HEK293 (cell line): Measurements from ENCODE around the gene FBXL7.

Source experiments
- CTCF ChIA-PET: fragments of 350-600 bp; formaldehyde crosslinking; extraction: SDS; loops from one replicate; lab custom pipeline; 2021; ENCODE audit warnings: antibody characterized with exemption; lab: Yijun Ruan, JAX
- POLR2A ChIA-PET: fragments of 300-600 bp; formaldehyde crosslinking; extraction: SDS; loops from one replicate; lab custom pipeline; 2020; ENCODE audit warnings: antibody characterized with exemption, inconsistent platforms; lab: Yijun Ruan, JAX
- H3K27ac ChIP-seq: fragments of 200-500 bp; sonication (Bioruptor generic); 2 replicates; pipeline ENCODE4 v1.5.1; 2014; ENCODE audit warnings: low read depth, low read length, control low read depth, inconsistent platforms; ENCODE audit errors: extremely low read depth
- H3K36me3 ChIP-seq, 2 experiments: fragments of 200-500 bp in 1 of 2; sonication (Bioruptor generic) in 1 of 2; 1 replicate in 1 of 2; 2 replicates in 1 of 2; pipeline ENCODE4 v1.5.1; 2014 to 2017; ENCODE audit warnings: inconsistent platforms in 2 of 2, low read length in 2 of 2; ENCODE audit not compliant: control insufficient read depth in 2 of 2, insufficient read depth in 1 of 2
- H3K4me1 ChIP-seq: fragments of 200-500 bp; sonication (Bioruptor generic); 2 replicates; pipeline ENCODE4 v1.5.1; 2014; ENCODE audit warnings: mild to moderate bottlenecking, low read length, inconsistent platforms; ENCODE audit not compliant: control insufficient read depth, insufficient read depth
- H3K4me3 ChIP-seq: 2 replicates; pipeline ENCODE4 v1.5.1; 2011; ENCODE audit warnings: low read depth, mild to moderate bottlenecking, control low read depth, low read length, moderate library complexity
- H3K9me3 ChIP-seq: fragments of 200-500 bp; sonication (Bioruptor generic); 2 replicates; pipeline ENCODE4 v1.5.1; 2014; ENCODE audit warnings: low read depth, low read length, inconsistent platforms; ENCODE audit not compliant: control insufficient read depth, insufficient read depth
- ATF2 ChIP-seq: fragments of 450-650 bp; formaldehyde crosslinking; IDR thresholded peaks from 2 replicates; pipeline ENCODE4 v1.5.1; 2016; ENCODE audit warnings: missing biosample characterization, missing genetic modification characterization, low read depth
- EGR2 ChIP-seq: fragments of 450-650 bp; formaldehyde crosslinking; IDR thresholded peaks from 2 replicates; pipeline ENCODE4 v1.5.1; 2016; ENCODE audit warnings: low read depth, missing biosample characterization, missing genetic modification characterization
- SP7 ChIP-seq: fragments of 450-650 bp; formaldehyde crosslinking; IDR thresholded peaks from 2 replicates; pipeline ENCODE4 v1.5.1; 2016; ENCODE audit warnings: missing biosample characterization, missing genetic modification characterization
- ZBTB11 ChIP-seq: fragments of 450-650 bp; formaldehyde crosslinking; conservative IDR thresholded peaks from 2 replicates; pipeline ENCODE4 v1.5.1; 2016; ENCODE audit warnings: low read depth, missing biosample characterization, missing genetic modification characterization
- ZNF24 ChIP-seq: fragments of 450-650 bp; formaldehyde crosslinking; IDR thresholded peaks from 2 replicates; pipeline ENCODE4 v1.5.1; 2016; ENCODE audit warnings: missing biosample characterization, missing genetic modification characterization
- ZNF292 ChIP-seq: fragments of 450-650 bp; formaldehyde crosslinking; IDR thresholded peaks from 2 replicates; pipeline ENCODE4 v1.5.1; 2016; ENCODE audit warnings: low read depth, missing biosample characterization, missing genetic modification characterization, borderline replicate concordance
- ZNF394 ChIP-seq: fragments of 450-650 bp; formaldehyde crosslinking; IDR thresholded peaks from 2 replicates; pipeline ENCODE4 v1.5.1; 2016; ENCODE audit warnings: missing biosample characterization, missing genetic modification characterization, mild to moderate bottlenecking, moderate library complexity, borderline replicate concordance
- ZNF473 ChIP-seq: fragments of 450-650 bp; formaldehyde crosslinking; IDR thresholded peaks from 2 replicates; pipeline ENCODE4 v1.5.1; 2017; ENCODE audit warnings: missing biosample characterization, missing genetic modification characterization
- ZNF513 ChIP-seq: fragments of 450-650 bp; IDR thresholded peaks from 2 replicates; pipeline ENCODE4 v1.5.1; 2018; ENCODE audit warnings: missing biosample characterization, missing genetic modification characterization
- ZNF561 ChIP-seq: fragments of 450-650 bp; IDR thresholded peaks from 2 replicates; pipeline ENCODE4 v1.5.1; 2018; ENCODE audit warnings: missing biosample characterization, missing genetic modification characterization, borderline replicate concordance
- ZNF624 ChIP-seq: fragments of 450-650 bp; formaldehyde crosslinking; IDR thresholded peaks from 2 replicates; pipeline ENCODE4 v1.5.1; 2017; ENCODE audit warnings: missing biosample characterization, missing genetic modification characterization
- ZNF664 ChIP-seq: fragments of 450-650 bp; formaldehyde crosslinking; IDR thresholded peaks from 2 replicates; pipeline ENCODE4 v1.5.1; 2016; ENCODE audit warnings: missing biosample characterization, missing genetic modification characterization
- ZNF747 ChIP-seq: fragments of 450-650 bp; formaldehyde crosslinking; IDR thresholded peaks from 2 replicates; pipeline ENCODE4 v1.5.1; 2016; ENCODE audit warnings: missing biosample characterization, missing genetic modification characterization
- ZSCAN23 ChIP-seq: fragments of 450-650 bp; formaldehyde crosslinking; IDR thresholded peaks from 2 replicates; pipeline ENCODE4 v1.5.1; 2016; ENCODE audit warnings: missing biosample characterization, missing genetic modification characterization
- TF ChIP-seq, protein P1 (sequence below): fragments of 450-650 bp; formaldehyde crosslinking; IDR thresholded peaks from 2 replicates; pipeline ENCODE4 v1.5.1; 2016; ENCODE audit warnings: missing biosample characterization, missing genetic modification characterization, low read depth

FBXL7 gene

DNA sequence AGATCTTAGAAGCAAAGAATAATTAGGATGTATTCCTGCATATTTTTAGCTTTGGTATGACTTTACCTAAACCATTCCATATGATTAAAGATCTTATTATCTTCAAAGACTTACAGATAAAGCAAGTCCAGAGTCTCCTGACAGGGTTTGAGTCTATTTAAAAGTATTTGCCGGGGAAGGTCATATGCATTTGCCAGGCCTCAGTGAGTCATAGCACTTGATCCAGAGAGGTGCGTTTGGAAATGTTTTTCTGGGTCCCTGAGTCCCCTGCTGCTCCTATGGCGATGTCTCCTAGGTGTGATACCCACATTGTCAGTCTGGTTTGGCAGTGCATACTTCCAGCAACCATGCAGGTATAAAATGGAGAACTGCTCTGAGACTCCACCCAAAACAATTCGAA lies 217.0 kb downstream of the FBXL7 start:
- no peak overlapping the region for H3K27ac ChIP-seq
- ChIA-PET POLR2A (no interaction called here), CTCF (no interaction called here)

GRCh38 chr5:15718421-15719179 lies 218.6 kb downstream of the FBXL7 start:
- ChIA-PET POLR2A (no interaction called here), CTCF (no interaction called here)
- no peaks in the 10 kb centered on the region for H3K9me3 ChIP-seq
- no peak overlapping the region for H3K27ac ChIP-seq
- H3K36me3 ChIP-seq = no peaks in the 10 kb centered on the region
- TF ChIP-seq ZNF664 (tag by site-specific recombination) (no peak), ZNF747 (tag by site-specific recombination) (no peak), ZNF292 (tag by site-specific recombination) (no peak), ZNF394 (no peak), SP7 (tag by site-specific recombination) (no peak), ZNF624 (tag by site-specific recombination) (no peak), ZNF24 (no peak), ZSCAN23 (tag by site-specific recombination) (no peak), ZNF513 (tag by site-specific recombination) (no peak), ZNF473 (tag by site-specific recombination) (no peak), ATF2 (tag by site-specific recombination) (no peak), EGR2 (tag by site-specific recombination) (no peak), ZNF561 (tag by site-specific recombination) (no peak)
- TF ChIP-seq, all 188 proteins: peak for 0
- Histone ChIP-seq H3K4me1 (no peaks in the 10 kb centered on the region), H3K4me3 (no peak overlapping the region)

More for the DNA sequence above, 217.0 kb downstream of the FBXL7 start:
- Histone ChIP-seq H3K36me3 (no peaks in the 10 kb centered on the region), H3K4me1 (no peaks in the 10 kb centered on the region), H3K4me3 (no peak overlapping the region), H3K9me3 (no peaks in the 10 kb centered on the region)
- TF ChIP-seq ZBTB11 (tag by site-specific recombination) = no peak
- TF ChIP-seq, protein P1, sequence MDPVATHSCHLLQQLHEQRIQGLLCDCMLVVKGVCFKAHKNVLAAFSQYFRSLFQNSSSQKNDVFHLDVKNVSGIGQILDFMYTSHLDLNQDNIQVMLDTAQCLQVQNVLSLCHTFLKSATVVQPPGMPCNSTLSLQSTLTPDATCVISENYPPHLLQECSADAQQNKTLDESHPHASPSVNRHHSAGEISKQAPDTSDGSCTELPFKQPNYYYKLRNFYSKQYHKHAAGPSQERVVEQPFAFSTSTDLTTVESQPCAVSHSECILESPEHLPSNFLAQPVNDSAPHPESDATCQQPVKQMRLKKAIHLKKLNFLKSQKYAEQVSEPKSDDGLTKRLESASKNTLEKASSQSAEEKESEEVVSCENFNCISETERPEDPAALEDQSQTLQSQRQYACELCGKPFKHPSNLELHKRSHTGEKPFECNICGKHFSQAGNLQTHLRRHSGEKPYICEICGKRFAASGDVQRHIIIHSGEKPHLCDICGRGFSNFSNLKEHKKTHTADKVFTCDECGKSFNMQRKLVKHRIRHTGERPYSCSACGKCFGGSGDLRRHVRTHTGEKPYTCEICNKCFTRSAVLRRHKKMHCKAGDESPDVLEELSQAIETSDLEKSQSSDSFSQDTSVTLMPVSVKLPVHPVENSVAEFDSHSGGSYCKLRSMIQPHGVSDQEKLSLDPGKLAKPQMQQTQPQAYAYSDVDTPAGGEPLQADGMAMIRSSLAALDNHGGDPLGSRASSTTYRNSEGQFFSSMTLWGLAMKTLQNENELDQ (tag by site-specific recombination) = no peak
